Heart left ventricle (tissue), 13 donors: Measurements from ENCODE around the gene TAOK2.
A peak's percentile ranks its signal among the peaks of the same experiment; 100 is the strongest.

ENCODE experiments used
- POLR2A ChIP-seq, 2 donors: fragments of 450-650 bp; IDR thresholded peaks; one replicate each; pipeline ENCODE4 v1.6.1; 2017; ENCODE audit warnings: antibody characterized with exemption in 2 of 2, mild to moderate bottlenecking in 2 of 2, moderate library complexity in 2 of 2
- TF ChIP-seq, protein P1 (sequence below), 12 donors: fragments of 200-600 bp; sonication (generic) in 4 of 12; IDR thresholded peaks; one replicate each; pipeline versions ENCODE4 v1.5.0 to v1.8.0; 2018 to 2022; ENCODE audit warnings: antibody characterized with exemption in 12 of 12, mild to moderate bottlenecking in 5 of 12
- donor health status: ischemic (EF 13 %, LVEDD 7.1; RV severe dilation, severe dysfunction).
- donor health status: DM: no; HTN: yes; CAD: no.
- donor health status: DM: no; HTN: no; CAD: no.
- donor health status: ischemic (EF 25% LVEDD 6.9; RV normal size, moderate dysfunction).
- donor health status: ischemic (EF 25% LVEDD 5.7; RV mildly dilated, moderate dysfunction).
- donor health status: ischemic (EF 35%, LVEDD 5.7; RV mildly dilated, moderate dysfunction).
- donor health status: nonischemic (EF 11% LVEDD 7.7; RV severe dilation, severe dysfunction).
- donor health status: DM: yes; HTN: yes; CAD: no.
- donor health status: PGD.
- donor health status: ischemic (EF 29% LVEDD 5.4; RV normal size, mild dysfunction).
- donor health status: nonischemic (EF 23%, LVEDD 6.1; RV moderate dilation, normal function).

DNA sequence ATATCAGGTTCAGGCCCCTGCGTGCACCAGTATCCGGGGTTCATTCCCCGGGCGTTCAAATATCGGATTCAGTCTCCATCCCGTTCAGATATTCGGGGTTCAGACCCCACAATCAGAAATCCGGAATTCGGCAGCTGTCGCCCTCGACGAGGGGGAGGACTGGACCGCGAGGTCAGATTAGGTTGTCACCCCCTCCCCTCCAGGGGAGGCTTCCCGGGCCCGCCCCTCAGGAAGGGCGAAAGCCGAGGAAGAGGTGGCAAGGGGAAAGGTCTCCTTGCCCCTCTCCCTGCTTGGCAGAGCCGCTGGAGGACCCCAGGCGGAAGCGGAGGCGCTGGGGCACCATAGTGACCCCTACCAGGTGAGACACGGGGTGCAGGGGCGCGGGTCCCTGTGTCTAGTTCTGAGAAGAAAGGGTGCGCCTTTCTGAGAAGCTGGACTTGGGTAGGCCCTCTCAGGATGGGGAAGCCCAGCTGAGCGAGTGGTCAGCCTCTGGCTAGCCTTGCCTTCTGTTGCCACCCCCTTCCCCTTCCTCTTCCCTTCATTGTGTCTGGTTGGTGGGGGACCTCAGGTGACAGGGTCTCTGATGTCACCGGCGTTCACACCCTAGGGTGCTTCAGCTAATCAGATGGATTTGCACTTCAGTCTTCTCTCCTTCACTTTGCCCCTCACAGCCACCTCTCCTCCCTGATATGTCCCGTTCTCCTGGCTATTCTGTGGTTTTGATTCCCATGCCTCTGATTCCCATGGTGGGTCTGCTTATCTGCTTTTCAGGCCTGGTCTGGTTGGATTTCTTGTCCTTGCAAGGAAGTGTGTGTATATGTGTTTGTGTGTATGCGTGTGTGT lies 844 bp downstream of the TAOK2 start:
- TF ChIP-seq, protein P1, sequence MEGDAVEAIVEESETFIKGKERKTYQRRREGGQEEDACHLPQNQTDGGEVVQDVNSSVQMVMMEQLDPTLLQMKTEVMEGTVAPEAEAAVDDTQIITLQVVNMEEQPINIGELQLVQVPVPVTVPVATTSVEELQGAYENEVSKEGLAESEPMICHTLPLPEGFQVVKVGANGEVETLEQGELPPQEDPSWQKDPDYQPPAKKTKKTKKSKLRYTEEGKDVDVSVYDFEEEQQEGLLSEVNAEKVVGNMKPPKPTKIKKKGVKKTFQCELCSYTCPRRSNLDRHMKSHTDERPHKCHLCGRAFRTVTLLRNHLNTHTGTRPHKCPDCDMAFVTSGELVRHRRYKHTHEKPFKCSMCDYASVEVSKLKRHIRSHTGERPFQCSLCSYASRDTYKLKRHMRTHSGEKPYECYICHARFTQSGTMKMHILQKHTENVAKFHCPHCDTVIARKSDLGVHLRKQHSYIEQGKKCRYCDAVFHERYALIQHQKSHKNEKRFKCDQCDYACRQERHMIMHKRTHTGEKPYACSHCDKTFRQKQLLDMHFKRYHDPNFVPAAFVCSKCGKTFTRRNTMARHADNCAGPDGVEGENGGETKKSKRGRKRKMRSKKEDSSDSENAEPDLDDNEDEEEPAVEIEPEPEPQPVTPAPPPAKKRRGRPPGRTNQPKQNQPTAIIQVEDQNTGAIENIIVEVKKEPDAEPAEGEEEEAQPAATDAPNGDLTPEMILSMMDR (IDR thresholded peaks at IDR 0.05), result no peak
- TF ChIP-seq POLR2A (IDR thresholded peaks at IDR 0.05), result peak in 1 of 2 donors; percentile 49
